ENCODE measurements around the gene PLEKHG4B. TPM values are rescaled to one million over a fixed set of nuclear protein-coding genes. Genes with fewer than 3 reads are reported as not detected.

The PLEKHG4B gene
- total RNA-seq, 1 experiment from 2014 or later: 51.4 TPM

- no peaks in the 10 kb centered on the region for H3K27me3 Mint-ChIP-seq (ENCODE audit: low read depth)
- ChIA-PET POLR2A (no interaction called here), CTCF (interaction anchor here (0.7 kb wide), 1 partner anchor 77 kb away, joined by 3 read pairs; no protein-coding TSS in a partner anchor)
- DNase-seq (ENCODE audit: low spot score) (no peak), ATAC-seq (no peak)
- H3K36me3 Mint-ChIP-seq: peaks cover 54% of the 10 kb centered on the region
- H3K27ac Mint-ChIP-seq: peak overlapping the region; percentile 49; the same call in 1 of the 2 replicates
- TF ChIP-seq ZNF317 (CRISPR knock-in tag; IDR thresholded peaks at IDR 0.05; ENCODE audit: borderline replicate concordance, low read depth): no peak
- TF ChIP-seq ETV6 (CRISPR knock-in tag; IDR thresholded peaks at IDR 0.05): no peak
- no peak for TF ChIP-seq USF2 (CRISPR knock-in tag; IDR thresholded peaks at IDR 0.05)
- no peak for TF ChIP-seq FOXP4 (CRISPR knock-in tag; IDR thresholded peaks at IDR 0.05)
- TF ChIP-seq MXD4 (CRISPR knock-in tag; IDR thresholded peaks at IDR 0.05; ENCODE audit: borderline replicate concordance): no peak
- no peak for TF ChIP-seq NR2C2 (CRISPR knock-in tag; IDR thresholded peaks at IDR 0.05)
- TF ChIP-seq MAX (CRISPR knock-in tag; IDR thresholded peaks at IDR 0.05): no peak
- TF ChIP-seq HMGA2 (CRISPR knock-in tag; IDR thresholded peaks at IDR 0.05): no peak
- no peak for TF ChIP-seq FOXJ3 (CRISPR knock-in tag; IDR thresholded peaks at IDR 0.05; ENCODE audit: borderline replicate concordance)
- TF ChIP-seq RORB (CRISPR knock-in tag; IDR thresholded peaks at IDR 0.05): no peak
- TF ChIP-seq ZNF138 (CRISPR knock-in tag; conservative IDR thresholded peaks at IDR 0.05): no peak
- TF ChIP-seq JAZF1 (CRISPR knock-in tag; IDR thresholded peaks at IDR 0.05): no peak
- no peak for TF ChIP-seq ZNF263 (CRISPR knock-in tag; IDR thresholded peaks at IDR 0.05; ENCODE audit: low read depth)
- TF ChIP-seq NFATC4 (CRISPR knock-in tag; IDR thresholded peaks at IDR 0.05): no peak
- TF ChIP-seq, protein P1, sequence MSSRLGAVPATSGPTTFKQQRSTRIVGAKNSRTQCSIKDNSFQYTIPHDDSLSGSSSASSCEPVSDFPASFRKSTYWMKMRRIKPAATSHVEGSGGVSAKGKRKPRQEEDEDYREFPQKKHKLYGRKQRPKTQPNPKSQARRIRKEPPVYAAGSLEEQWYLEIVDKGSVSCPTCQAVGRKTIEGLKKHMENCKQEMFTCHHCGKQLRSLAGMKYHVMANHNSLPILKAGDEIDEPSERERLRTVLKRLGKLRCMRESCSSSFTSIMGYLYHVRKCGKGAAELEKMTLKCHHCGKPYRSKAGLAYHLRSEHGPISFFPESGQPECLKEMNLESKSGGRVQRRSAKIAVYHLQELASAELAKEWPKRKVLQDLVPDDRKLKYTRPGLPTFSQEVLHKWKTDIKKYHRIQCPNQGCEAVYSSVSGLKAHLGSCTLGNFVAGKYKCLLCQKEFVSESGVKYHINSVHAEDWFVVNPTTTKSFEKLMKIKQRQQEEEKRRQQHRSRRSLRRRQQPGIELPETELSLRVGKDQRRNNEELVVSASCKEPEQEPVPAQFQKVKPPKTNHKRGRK (CRISPR knock-in tag; IDR thresholded peaks at IDR 0.05; ENCODE audit: borderline replicate concordance): no peak
- TF ChIP-seq AFF4 (CRISPR knock-in tag; IDR thresholded peaks at IDR 0.05; ENCODE audit: borderline replicate concordance): no peak
- no peak for TF ChIP-seq ZBTB21 (CRISPR knock-in tag; IDR thresholded peaks at IDR 0.05; ENCODE audit: borderline replicate concordance)
- no peak for TF ChIP-seq ZNF671 (CRISPR knock-in tag; IDR thresholded peaks at IDR 0.05)
- TF ChIP-seq CREB1 (CRISPR knock-in tag; IDR thresholded peaks at IDR 0.05): no peak
- no peak for TF ChIP-seq EMX1 (CRISPR knock-in tag; IDR thresholded peaks at IDR 0.05)
- H3K4me3 Mint-ChIP-seq: no peak overlapping the region
- H3K9me3 Mint-ChIP-seq: no peaks in the 10 kb centered on the region
- peaks cover 11% of the 10 kb centered on the region for H3K4me1 Mint-ChIP-seq
These were observed 19.2 kb downstream of the PLEKHG4B start for GRCh38 chr5:111171-111570.

Measured in WTC11 (cell line).